IPS-11a (cell line): ENCODE data around the gene WDR83.
A peak's percentile ranks its signal among the peaks of the same experiment; 100 is the strongest.
"Not testable (repeated sequence)": the region's sequence is repeated elsewhere in the genome, so short reads cannot be mapped to it uniquely, and the experiment has no call there.

ENCODE experiments used
- H3K4me3 ChIP-seq: one replicate; pipeline ENCODE4 v1.5.1; 2013; ENCODE audit warnings: low read depth, low read length, control low read depth

WDR83 gene

GRCh38 chr19:12681074-12681987 is 14.7 kb downstream of the WDR83 start, which contains the start of gene DHPS:
Gene DHPS, minus strand, starts transcription at chr19:12681880. Its CDS starts 114 bp downstream, at chr19:12681766.
- H3K4me3 ChIP-seq, result peak within 1 kb of the TSS; percentile 96

DNA sequence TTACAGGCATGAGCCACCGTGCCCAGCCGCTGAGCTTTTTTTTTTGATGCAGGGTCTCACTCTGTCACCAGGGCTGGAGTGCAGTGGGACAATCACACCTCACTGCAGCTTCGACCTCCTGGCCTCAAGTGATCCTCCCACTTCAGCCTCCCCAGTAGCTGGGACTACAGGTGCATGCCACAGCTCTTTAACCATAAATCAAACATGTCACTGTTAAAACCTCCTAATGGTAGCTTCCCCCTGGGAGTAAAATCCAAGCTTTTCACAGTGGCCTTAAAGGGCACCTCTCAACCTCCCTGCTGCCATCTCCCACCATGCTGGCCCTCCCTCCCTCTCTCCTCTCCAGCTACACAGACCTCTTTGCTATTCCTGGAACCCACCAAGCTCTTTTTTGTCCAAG is 19.2 kb downstream of the WDR83 start:
- no peak overlapping the region for H3K4me3 ChIP-seq

DNA sequence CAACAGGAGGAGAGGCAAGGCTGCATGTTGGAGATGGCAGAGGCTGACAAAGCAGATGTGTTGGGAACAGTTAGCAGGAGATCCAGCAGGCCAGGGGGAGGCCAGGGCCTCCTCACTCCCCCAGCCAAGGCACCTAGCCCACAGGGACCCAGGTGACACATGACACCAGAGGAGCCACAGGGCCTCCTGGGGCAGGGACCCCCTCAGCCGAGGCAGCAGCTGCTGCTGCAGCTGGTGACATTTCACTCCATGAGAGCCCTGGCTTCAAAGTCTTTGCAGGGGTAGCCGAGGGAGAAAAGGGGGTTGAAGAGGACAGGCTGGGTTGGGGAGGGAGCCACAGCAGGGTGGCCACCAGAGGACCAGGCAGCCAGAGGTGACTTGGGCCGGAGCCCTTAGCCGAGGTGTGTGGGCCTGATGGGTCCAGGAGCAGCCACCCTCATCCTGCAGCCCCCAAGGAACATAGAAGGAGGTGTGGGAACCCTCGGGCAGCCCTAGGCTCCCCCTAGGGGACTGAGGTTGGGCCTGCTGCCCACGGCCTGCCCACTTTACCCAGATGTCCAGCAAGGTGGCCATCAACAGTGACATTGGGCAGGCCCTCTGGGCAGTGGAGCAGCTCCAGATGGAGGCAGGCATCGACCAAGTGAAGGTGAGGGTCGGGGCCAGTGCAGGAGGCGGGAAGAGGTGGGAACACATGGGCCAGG is 21.0 kb downstream of the WDR83 start, which contains the start of gene GNG14:
TSS of gene GNG14 (plus strand) at position 503 of the 701 bp plus-strand sequence. CDS start at position 554, 51 bp downstream.
- H3K4me3 ChIP-seq, result no peak within 1 kb of the TSS

DNA sequence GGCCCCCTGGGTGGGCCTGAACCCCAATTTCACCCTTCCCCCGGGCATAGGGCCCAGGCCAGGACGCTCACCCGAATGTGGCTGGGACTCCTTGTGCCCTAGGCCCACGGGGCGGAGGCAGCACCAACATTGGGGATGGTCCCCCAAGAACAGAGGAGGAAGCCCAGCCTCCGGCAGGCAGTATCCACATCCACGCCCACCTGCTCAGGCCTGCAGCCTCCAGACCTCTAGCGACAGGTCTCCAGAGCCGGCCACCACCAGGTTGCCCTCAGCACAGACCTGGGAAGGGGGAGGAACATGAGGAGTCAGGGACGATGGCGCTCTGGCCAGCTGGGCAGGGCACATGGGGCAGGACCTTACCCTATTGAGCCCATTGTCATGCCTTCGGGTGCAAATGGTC is 22.4 kb downstream of the WDR83 start:
- H3K4me3 ChIP-seq, result no peak overlapping the region

DNA sequence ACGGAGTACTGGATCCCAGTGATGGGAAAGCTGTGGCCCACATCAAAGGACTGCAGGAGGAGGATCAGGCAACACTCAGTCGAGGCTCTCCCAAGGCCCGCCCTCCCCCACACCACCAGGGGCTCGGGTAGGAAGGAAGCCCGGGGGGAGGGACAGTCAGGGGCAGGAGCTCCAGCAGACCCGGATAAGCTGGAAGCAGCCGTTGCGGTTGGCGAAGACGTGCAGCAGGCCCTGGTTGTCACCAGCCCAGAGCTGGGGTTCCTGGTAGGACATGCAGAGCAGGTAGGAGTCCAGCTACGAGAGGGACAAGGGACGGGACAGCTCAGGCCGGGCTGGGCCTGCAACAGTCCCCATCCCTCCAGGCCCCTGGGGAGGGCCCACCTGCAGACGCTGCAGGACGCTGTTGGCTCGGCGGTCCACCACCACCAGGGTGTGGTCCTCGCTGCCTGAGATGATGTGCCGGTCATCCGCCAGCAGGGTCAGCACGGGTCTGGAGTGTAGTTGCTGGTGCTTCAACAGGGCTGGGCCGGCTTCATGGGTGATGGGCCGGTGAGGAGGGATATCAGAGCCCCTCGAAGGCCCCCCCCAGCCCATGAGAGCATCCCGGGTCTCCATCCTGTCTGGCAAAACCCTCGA is 23.1 kb downstream of the WDR83 start:
- H3K4me3 ChIP-seq, result no peak overlapping the region

DNA sequence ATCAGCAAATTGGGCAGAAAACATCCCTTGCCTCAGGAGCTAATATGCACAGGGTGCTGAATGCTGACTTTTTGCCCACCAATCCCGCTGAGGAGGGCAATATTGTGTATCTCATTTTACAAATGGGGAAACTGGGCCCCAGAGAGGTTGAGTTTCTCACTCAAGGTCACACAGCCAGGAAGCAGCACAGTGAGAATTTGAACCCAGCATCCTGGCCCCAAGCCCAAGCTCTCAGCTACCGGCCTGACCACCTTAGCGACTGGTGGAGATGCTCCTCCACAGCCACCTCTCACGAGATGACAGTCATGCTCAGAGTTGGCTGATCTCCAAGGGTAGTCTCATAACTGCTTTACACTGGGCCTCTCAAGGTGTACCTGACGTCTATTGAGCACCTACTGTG is 26.4 kb downstream of the WDR83 start:
- no peak overlapping the region for H3K4me3 ChIP-seq

- H3K4me3 ChIP-seq, result no peak overlapping the region
These were observed 28.0 kb downstream of the WDR83 start for GRCh38 chr19:12694641-12695040.

GRCh38 chr19:12695096-12695495 is 28.5 kb downstream of the WDR83 start:
- no peak overlapping the region for H3K4me3 ChIP-seq

DNA sequence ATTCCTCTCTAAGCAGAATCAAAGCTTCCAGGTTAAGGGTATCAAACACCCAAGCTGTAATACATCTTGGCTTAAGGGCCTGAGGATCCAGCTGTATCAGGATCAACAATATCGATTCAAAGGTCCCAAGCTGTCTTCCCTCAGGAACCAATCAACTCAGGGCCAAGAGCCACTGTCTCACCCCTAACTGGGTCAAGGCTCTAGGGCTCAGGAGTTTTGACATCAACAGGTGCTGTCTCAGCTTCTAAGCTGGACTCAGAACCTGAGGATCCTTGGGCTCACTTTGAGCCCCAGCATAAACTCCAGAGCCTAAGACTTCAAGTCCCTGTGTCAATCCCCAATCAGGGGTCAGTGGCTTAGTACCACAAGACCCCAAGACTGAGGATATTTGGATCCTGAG is 28.9 kb downstream of the WDR83 start:
- H3K4me3 ChIP-seq, result peak overlapping the region; percentile 27

DNA sequence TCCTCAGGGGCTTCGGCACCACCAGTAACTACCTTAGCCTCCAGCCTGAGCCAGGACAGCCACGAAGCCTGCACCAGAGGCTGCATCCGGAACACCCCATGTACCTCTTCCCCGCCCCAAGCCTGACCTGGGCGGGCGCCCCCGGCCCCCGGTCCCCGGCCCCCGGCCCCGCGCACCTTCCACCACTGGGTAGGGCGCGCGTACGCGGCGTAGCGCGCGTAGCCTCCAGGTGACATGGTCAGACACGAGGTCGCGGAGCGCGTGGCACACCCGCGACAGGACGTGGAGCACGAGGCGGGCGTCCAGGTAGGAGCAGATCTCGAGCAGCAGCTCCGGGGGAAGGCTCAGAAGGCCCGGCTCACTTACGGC is 29.4 kb downstream of the WDR83 start:
- H3K4me3 ChIP-seq, result peak overlapping the region; percentile 88

DNA sequence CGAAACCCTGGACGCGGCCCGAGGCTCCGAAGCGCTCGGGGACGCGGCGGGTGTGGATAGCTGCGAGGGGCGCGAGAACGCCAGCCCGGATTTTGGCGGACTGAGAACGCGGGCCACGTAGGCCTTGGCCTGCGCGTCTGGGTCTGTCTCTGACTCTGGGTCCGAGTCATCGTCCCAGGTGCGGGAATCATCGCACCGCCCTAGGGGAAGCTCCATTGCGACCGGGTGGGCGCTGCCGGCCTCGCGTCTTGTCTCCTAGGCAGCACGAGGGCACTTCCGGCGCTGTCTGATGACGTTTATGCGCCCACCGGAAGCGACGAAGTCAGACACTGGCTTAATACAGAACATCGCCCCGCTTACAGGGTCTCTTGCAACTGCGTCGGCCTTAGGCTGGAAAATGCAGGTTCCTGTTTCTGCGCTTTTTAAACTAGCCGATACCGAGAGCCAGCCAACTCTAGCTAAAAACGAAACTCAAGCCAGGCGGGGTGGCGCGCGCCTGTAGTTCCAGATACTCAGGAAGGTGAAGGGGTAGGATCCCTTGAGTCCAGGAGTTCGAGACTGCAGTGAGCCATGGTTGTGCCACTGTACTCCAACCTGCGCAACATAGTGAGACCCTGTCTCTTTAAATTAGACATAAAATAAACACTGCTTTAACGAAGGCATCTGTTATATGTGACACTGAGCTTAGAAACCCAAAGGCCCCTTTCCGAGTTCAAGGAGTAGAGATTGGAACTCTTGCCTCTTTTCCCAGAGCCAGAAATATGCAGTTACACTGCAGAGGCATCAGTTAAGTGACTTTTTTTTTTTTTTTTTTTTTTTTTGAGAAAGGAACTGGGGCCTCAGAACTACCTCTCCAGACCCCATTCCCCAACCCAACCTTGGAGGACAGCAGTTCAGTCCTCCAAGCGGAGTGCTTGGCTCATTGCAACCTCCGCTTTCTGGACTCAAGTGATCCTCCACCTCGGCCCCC is 30.0 kb downstream of the WDR83 start, which contains the start of gene FBXW9:
TSS of gene FBXW9 (minus strand) at position 266 of the 970 bp plus-strand sequence. CDS start at position 216, 50 bp downstream.
- H3K4me3 ChIP-seq, result peak within 1 kb of the TSS; percentile 88

DNA sequence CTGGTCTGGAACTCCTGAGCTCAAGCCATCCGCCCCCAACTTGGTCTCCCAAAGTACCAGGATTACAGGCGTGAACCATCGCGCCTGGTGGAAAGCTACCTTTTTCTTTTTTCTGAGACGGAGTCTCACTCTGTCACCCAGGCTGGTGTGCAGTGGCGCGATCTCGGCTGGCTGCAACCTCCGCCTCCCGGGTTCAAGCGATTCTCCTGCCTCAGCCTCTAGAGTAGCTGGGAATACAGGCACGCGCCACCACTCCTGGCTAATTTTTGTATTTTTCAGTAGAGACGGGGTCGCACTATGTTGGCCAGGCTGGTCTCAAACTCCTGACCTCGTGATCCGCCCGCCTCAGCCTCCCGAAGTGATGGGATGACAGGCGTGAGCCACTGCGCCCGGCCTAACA is 30.8 kb downstream of the WDR83 start:
- H3K4me3 ChIP-seq, result not testable (repeated sequence)

GRCh38 chr19:12698138-12698537 is 31.5 kb downstream of the WDR83 start:
- no peak overlapping the region for H3K4me3 ChIP-seq

GRCh38 chr19:12701596-12702282 is 35.1 kb downstream of the WDR83 start:
- H3K4me3 ChIP-seq, result no peak overlapping the region

DNA sequence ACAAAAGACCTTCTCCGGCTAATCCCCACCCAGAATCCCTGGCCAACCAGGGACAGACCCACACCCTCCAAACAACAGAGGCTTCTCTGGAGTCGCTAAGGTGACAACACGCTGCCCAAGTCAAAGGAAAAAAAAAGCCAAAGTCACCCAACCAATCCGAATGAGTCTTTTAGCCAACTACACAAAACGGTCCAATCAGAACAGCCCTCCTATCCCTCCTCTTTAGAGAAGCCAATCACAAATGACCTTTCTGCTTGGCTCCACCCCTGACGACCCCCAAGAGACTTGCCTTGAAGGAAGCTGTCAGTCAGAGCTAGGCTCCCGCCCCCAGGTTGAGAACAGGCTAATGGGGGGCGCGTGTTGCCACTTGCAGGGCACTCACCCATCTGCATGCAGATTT is 36.4 kb downstream of the WDR83 start:
- H3K4me3 ChIP-seq, result no peak overlapping the region

GRCh38 chr19:12705169-12705568 is 38.6 kb downstream of the WDR83 start:
- no peak overlapping the region for H3K4me3 ChIP-seq

GRCh38 chr19:12705654-12706331 is 39.2 kb downstream of the WDR83 start:
- H3K4me3 ChIP-seq, result no peak overlapping the region

DNA sequence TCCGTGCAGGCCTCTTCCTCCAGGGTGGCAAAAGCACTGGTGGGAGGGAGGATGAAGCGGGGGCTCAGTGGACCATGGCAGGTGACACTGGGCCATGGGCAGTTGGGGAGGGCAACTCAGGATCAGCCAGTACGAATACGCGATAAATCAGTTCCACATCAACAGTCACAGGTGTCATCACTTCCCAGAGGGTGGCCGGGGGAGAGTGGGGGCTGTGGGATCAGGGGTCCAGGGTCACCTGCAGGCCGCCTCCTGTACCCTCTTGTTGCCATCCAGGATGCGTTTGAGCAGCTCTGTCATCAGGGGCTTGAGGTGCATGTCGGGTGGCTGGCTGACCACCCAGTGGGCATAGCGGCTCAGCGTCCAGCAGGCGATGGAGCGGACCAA is 39.7 kb downstream of the WDR83 start:
- H3K4me3 ChIP-seq, result no peak overlapping the region

GRCh38 chr19:12708641-12709040 is 42.0 kb downstream of the WDR83 start:
- no peak overlapping the region for H3K4me3 ChIP-seq
